IMR-90 (cell line): Measurements from ENCODE around the gene USP10. TPM values are rescaled to one million over a fixed set of nuclear protein-coding genes. Genes with fewer than 3 reads are reported as not detected.

Experiments used
- ATAC-seq: fragments of 200-7000 bp; cut with Tn5 transposase; 2 replicates; pipeline ENCODE4 v1.9.1; 2020; ENCODE audit warnings: low read depth, mild to moderate bottlenecking, moderate library complexity
- BruUV-seq: library from RNA; stranded (reverse); fragments of 400-500 nt; replicated peaks from 2 replicates; lab custom pipeline; 2021; lab: Mats Ljungman, UMichigan
- CTCF ChIA-PET: fragments of 300-600 bp; formaldehyde crosslinking; extraction: SDS; loops from one replicate; lab custom pipeline; 2021; ENCODE audit warnings: antibody characterized with exemption; lab: Yijun Ruan, JAX
- POLR2A ChIA-PET: fragments of 300-600 bp; sonication (Branson Sonifier 250); formaldehyde crosslinking; loops from one replicate; lab custom pipeline; 2022; ENCODE audit warnings: antibody characterized with exemption; ENCODE audit not compliant: unreplicated experiment; lab: Charles Lee
- DNase-seq: peaks from one replicate; pipeline ENCODE4 v3.0.0; 2013
- H2AFZ ChIP-seq: replicated peaks from 2 replicates; pipeline ENCODE3; 2013; ENCODE audit warnings: low read length, mild to moderate bottlenecking; ENCODE audit not compliant: poor library complexity
- H2AK5ac ChIP-seq: 2 replicates; pipeline ENCODE4 v1.6.1; 2013; ENCODE audit warnings: low read depth, low read length, inconsistent platforms
- H2AK9ac ChIP-seq: replicated peaks from 2 replicates; pipeline ENCODE3; 2013; ENCODE audit warnings: mild to moderate bottlenecking, low read depth, low read length, moderate library complexity; ENCODE audit not compliant: poor library complexity
- H2BK120ac ChIP-seq: 2 replicates; pipeline ENCODE4 v1.6.1; 2013; ENCODE audit warnings: low read depth, low read length, inconsistent platforms
- H2BK15ac ChIP-seq: 3 replicates; pipeline ENCODE4 v1.6.1; 2013; ENCODE audit warnings: low read depth, low read length, inconsistent platforms
- H2BK20ac ChIP-seq: 2 replicates; pipeline ENCODE4 v1.6.1; 2013; ENCODE audit warnings: low read depth, mild to moderate bottlenecking, inconsistent platforms, low read length, moderate library complexity
- H2BK5ac ChIP-seq: 2 replicates; pipeline ENCODE4 v1.6.1; 2013; ENCODE audit warnings: mild to moderate bottlenecking, low read depth, low read length, inconsistent platforms; ENCODE audit not compliant: poor library complexity, severe bottlenecking
- H3K14ac ChIP-seq: replicated peaks from 2 replicates; pipeline ENCODE4 v1.6.1; 2013; ENCODE audit warnings: low read depth, low read length, inconsistent platforms
- H3K18ac ChIP-seq: 2 replicates; pipeline ENCODE4 v1.6.1; 2013; ENCODE audit warnings: low read depth, low read length, control low read depth
- H3K23ac ChIP-seq: 2 replicates; pipeline ENCODE4 v1.6.1; 2013; ENCODE audit warnings: low read depth, low read length, inconsistent platforms
- H3K27ac ChIP-seq: 2 replicates; pipeline ENCODE4 v1.5.1; 2013; ENCODE audit warnings: mild to moderate bottlenecking, control low read depth, low read length; ENCODE audit not compliant: insufficient read depth
- H3K27me3 ChIP-seq: 2 replicates; pipeline ENCODE4 v1.6.1; 2013; ENCODE audit warnings: low read length; ENCODE audit not compliant: control insufficient read depth, insufficient read depth
- H3K36me3 ChIP-seq: 2 replicates; pipeline ENCODE4 v1.6.1; 2013; ENCODE audit warnings: low read length, mixed read lengths; ENCODE audit not compliant: control insufficient read depth, insufficient read depth
- H3K4ac ChIP-seq: 2 replicates; pipeline ENCODE4 v1.6.1; 2013; ENCODE audit warnings: low read depth, low read length, inconsistent platforms
- H3K4me1 ChIP-seq: 2 replicates; pipeline ENCODE4 v1.6.1; 2013; ENCODE audit warnings: low read length, mixed read lengths; ENCODE audit not compliant: control insufficient read depth, insufficient read depth
- H3K4me2 ChIP-seq: 2 replicates; pipeline ENCODE4 v1.6.1; 2013; ENCODE audit warnings: low read depth, mild to moderate bottlenecking, control low read depth, low read length, moderate library complexity
- H3K4me3 ChIP-seq: 2 replicates; pipeline ENCODE4 v1.5.1; 2013; ENCODE audit warnings: low read depth, mild to moderate bottlenecking, control low read depth, low read length, moderate library complexity; ENCODE audit not compliant: insufficient read depth
- H3K56ac ChIP-seq: 2 replicates; pipeline ENCODE4 v1.6.1; 2013; ENCODE audit warnings: low read length, inconsistent platforms; ENCODE audit not compliant: insufficient read depth; ENCODE audit errors: extremely low read depth
- H3K79me1 ChIP-seq, 2 experiments: 2 replicates each; pipeline ENCODE4 v1.6.1; 2013; ENCODE audit warnings: low read length in 2 of 2, inconsistent platforms in 1 of 2, low read depth in 1 of 2
- H3K9ac ChIP-seq: 2 replicates; pipeline ENCODE4 v1.6.1; 2013; ENCODE audit warnings: low read depth, low read length, control low read depth
- H3K9me1 ChIP-seq: 2 replicates; pipeline ENCODE4 v1.6.1; 2013; ENCODE audit warnings: low read length, inconsistent platforms; ENCODE audit not compliant: insufficient read depth
- H3K9me3 ChIP-seq: 2 replicates; pipeline ENCODE4 v1.6.1; 2013; ENCODE audit warnings: low read length; ENCODE audit not compliant: control insufficient read depth, insufficient read depth
- H4K20me1 ChIP-seq: 2 replicates; pipeline ENCODE4 v1.6.1; 2013; ENCODE audit warnings: low read length, inconsistent platforms; ENCODE audit not compliant: insufficient read depth
- H4K5ac ChIP-seq: 2 replicates; pipeline ENCODE4 v1.6.1; 2013; ENCODE audit warnings: mild to moderate bottlenecking, low read depth, low read length, control low read depth
- H4K8ac ChIP-seq, 2 experiments: 2 replicates each; pipeline ENCODE4 v1.6.1; 2013; ENCODE audit warnings: low read depth in 2 of 2, low read length in 2 of 2, control low read depth in 1 of 2, inconsistent platforms in 1 of 2
- H4K91ac ChIP-seq: 2 replicates; pipeline ENCODE4 v1.6.1; 2013; ENCODE audit warnings: low read depth, low read length, inconsistent platforms; ENCODE audit not compliant: insufficient read depth
- BHLHE40 ChIP-seq: fragments of 150-350 bp; IDR thresholded peaks from 2 replicates; pipeline ENCODE4 v1.6.1; 2016; ENCODE audit warnings: mild to moderate bottlenecking, low read depth, low read length
- ELK1 ChIP-seq: fragments of 150-350 bp; IDR thresholded peaks from 2 replicates; pipeline ENCODE4 v1.6.1; 2016; ENCODE audit warnings: low read depth, mild to moderate bottlenecking, low read length, moderate library complexity, borderline replicate concordance
- FOS ChIP-seq: fragments of 150-350 bp; IDR thresholded peaks from 2 replicates; pipeline ENCODE4 v1.6.1; 2016; ENCODE audit warnings: low read depth, low read length
- MXI1 ChIP-seq: IDR thresholded peaks from 2 replicates; pipeline ENCODE4 v1.6.1; 2012; ENCODE audit warnings: low read depth, mild to moderate bottlenecking, low read length, moderate library complexity, borderline replicate concordance
- NFE2L2 ChIP-seq: fragments of 150-350 bp; IDR thresholded peaks from 2 replicates; pipeline ENCODE4 v1.6.1; 2016; ENCODE audit warnings: low read depth, mild to moderate bottlenecking, low read length
- POLR2A ChIP-seq: IDR thresholded peaks from 2 replicates; pipeline ENCODE4 v1.6.1; 2012; ENCODE audit warnings: mild to moderate bottlenecking, low read depth, low read length
- RCOR1 ChIP-seq: IDR thresholded peaks from 2 replicates; pipeline ENCODE4 v1.6.1; 2012; ENCODE audit warnings: mild to moderate bottlenecking, low read length, improper control_type of control experiment; ENCODE audit not compliant: insufficient replicate concordance
- WGBS, 2 experiments: methylation state at CpG; one replicate each; pipeline versions ENCODE4 v1.1.5 to v1.1.7; 2013; ENCODE audit warnings: missing lambda C conversion rate in 2 of 2; ENCODE audit not compliant: insufficient read length in 1 of 2; ENCODE audit errors: extremely low coverage in 2 of 2; 5-methylcytosine and 5-hydroxymethylcytosine counted together
- dilution Hi-C: fragments of 300-500 bp; cut with HindIII; formaldehyde crosslinking; loops from one replicate; pipeline ENCODE4 v1.14.3; 2018; ENCODE audit warnings: low sequenced_read_pairs; ENCODE audit not compliant: unreplicated experiment
- in situ Hi-C: fragments of 300-500 bp; cut with MboI; formaldehyde crosslinking; loops from 3 replicates; pipeline ENCODE4 v1.14.3; 2019; ENCODE audit warnings: low sequenced_read_pairs, inconsistent platforms, mixed read lengths
- intact Hi-C: fragments of 100-400 bp; cut with micrococcal nuclease; formaldehyde crosslinking; loops from 2 replicates; pipeline ENCODE4 v1.10.0; 2022
- polyA plus RNA-seq, 3 experiments: library from polyadenylated mRNA; depleted of rRNA; stranded (reverse); fragments of >200 nt; gene quantifications; 2 replicates each; pipeline ENCODE4 v1.2.3, GENCODE V29; 2012; ENCODE audit warnings: low replicate concordance in 1 of 3
- total RNA-seq: library from RNA; depleted of rRNA; stranded (reverse); fragments of >200 nt; gene quantifications from 2 replicates; pipeline ENCODE4 v1.2.3, GENCODE V29; 2012

The USP10 gene
- total and polyA plus RNA-seq, 2 of the 4 experiments (the other 2 are of a cell fraction) = 54.3 to 79.0 TPM

- ChIA-PET CTCF (interaction anchor here (1.4 kb wide), 2 partner anchors 11 to 23 kb away, joined by 3 to 5 read pairs; no protein-coding TSS in a partner anchor), POLR2A (no interaction called here)
- Histone ChIP-seq H4K8ac (peak overlapping the region in 1 of 2 experiments; percentile 94; a peak in 1 of 4 replicates), H3K56ac (peak overlapping the region; percentile 90; the same call in 1 of the 2 replicates), H3K79me1 (peaks cover 9 to 58% of the 10 kb centered on the region in 2 experiments; a peak in 3 of 4 replicates), H3K4me1 (peaks cover 17% of the 10 kb centered on the region), H2BK20ac (no peak overlapping the region; the same call in 1 of the 2 replicates), H3K4me2 (peak overlapping the region; percentile 39; the same call in 1 of the 2 replicates), H2AFZ (no peak overlapping the region), H3K23ac (no peak overlapping the region; the same call in 1 of the 2 replicates), H3K9me3 (no peaks in the 10 kb centered on the region), H3K9me1 (peaks cover 3% of the 10 kb centered on the region), H2BK15ac (no peak overlapping the region), H3K14ac (no peak overlapping the region), H3K36me3 (no peaks in the 10 kb centered on the region; the same call in 1 of the 2 replicates), H3K4ac (no peak overlapping the region; the same call in 1 of the 2 replicates), H3K18ac (no peak overlapping the region), H2BK120ac (peak overlapping the region; percentile 94; the same call in 1 of the 2 replicates), H3K27me3 (no peaks in the 10 kb centered on the region), H4K20me1 (peaks cover 9% of the 10 kb centered on the region), H3K9ac (no peak overlapping the region; the same call in 1 of the 2 replicates), H4K5ac (no peak overlapping the region), H2BK5ac (peak overlapping the region; percentile 98), H3K4me3 (no peak overlapping the region), H4K91ac (no peak overlapping the region), H2AK5ac (no peak overlapping the region), H2AK9ac (no peak overlapping the region), H3K27ac (peak overlapping the region; percentile 50; the same call in 1 of the 2 replicates)
- in situ Hi-C loops = no loop called here
- intact Hi-C loops = no loop called here
- peak; percentile 52; the same call in 1 of the 2 replicates for TF ChIP-seq POLR2A
- peak; percentile 85; the same call in 1 of the 2 replicates for TF ChIP-seq FOS
- TF ChIP-seq MXI1 = no peak
- TF ChIP-seq BHLHE40 = peak; percentile 64; the same call in 1 of the 2 replicates
- TF ChIP-seq NFE2L2 = peak; percentile 62; the same call in 1 of the 2 replicates
- no peak for TF ChIP-seq ELK1
- no peak for TF ChIP-seq RCOR1
- BruUV-seq = no TSS peak
- ATAC-seq = peak; percentile 85
- no CpG with 5 or more reads among the region's 9 CpGs for WGBS, 2 experiments
- dilution Hi-C loops = no loop called here
- DNase-seq = peak; percentile 97
Observed at GRCh38 chr16:84730406-84731106, 30.8 kb downstream of the USP10 start.
